HepG2 (cell line): ENCODE data around the gene ATP11C.

Experiments
- BRF2 ChIP-seq: sonication (generic); formaldehyde crosslinking; IDR thresholded peaks from 2 replicates; pipeline ENCODE4 v1.8.1; 2022; ENCODE audit warnings: mild to moderate bottlenecking, missing genetic modification reagents
- DNMT3B ChIP-seq: conservative IDR thresholded peaks from 2 replicates; pipeline ENCODE4 v1.6.1; 2016; ENCODE audit warnings: missing biosample characterization, control low read depth
- PRDM15 ChIP-seq: sonication (generic); formaldehyde crosslinking; IDR thresholded peaks from 2 replicates; pipeline ENCODE4 v1.4.0; 2020; ENCODE audit warnings: missing genetic modification reagents
- SIN3A ChIP-seq: IDR thresholded peaks from 2 replicates; pipeline ENCODE4 v1.6.1; 2011; ENCODE audit warnings: low read depth, mild to moderate bottlenecking, control low read depth, low read length, borderline replicate concordance
- TCF7 ChIP-seq: sonication (generic); IDR thresholded peaks from 2 replicates; pipeline ENCODE4 v1.6.1; 2016; ENCODE audit warnings: antibody characterized with exemption, low read depth
- TP53 ChIP-seq: sonication (generic); formaldehyde crosslinking; conservative IDR thresholded peaks from 2 replicates; pipeline ENCODE4 v1.4.0; 2020; ENCODE audit warnings: missing genetic modification reagents
- USF2 ChIP-seq, 2 experiments: sonication (generic) in 1 of 2; formaldehyde crosslinking in 1 of 2; IDR thresholded peaks; 2 replicates each; pipeline versions ENCODE4 v1.5.1 to v1.6.1; 2011 to 2020; ENCODE audit warnings: borderline replicate concordance in 1 of 2, low read depth in 1 of 2, low read length in 1 of 2, mild to moderate bottlenecking in 1 of 2, missing genetic modification reagents in 1 of 2, moderate library complexity in 1 of 2
- ZNF280B ChIP-seq: sonication (generic); formaldehyde crosslinking; IDR thresholded peaks from 2 replicates; pipeline ENCODE4 v1.5.0; 2020; ENCODE audit warnings: missing genetic modification reagents, mild to moderate bottlenecking, borderline replicate concordance

GRCh38 chrX:139762400-139763183 lies 170.3 kb downstream of the ATP11C start:
- TF ChIP-seq TP53 (CRISPR knock-in tag) (no peak), ZNF280B (no peak), SIN3A (no peak), PRDM15 (no peak), USF2 (IDR thresholded peaks at IDR 0.05; ENCODE audit: low read depth, low read length) (no peak), USF2 (CRISPR knock-in tag; IDR thresholded peaks at IDR 0.05; ENCODE audit: borderline replicate concordance) (no peak), BRF2 (CRISPR knock-in tag) (no peak), DNMT3B (CRISPR knock-in tag) (no peak), TCF7 (no peak)
